ENCODE data around the gene ATP5PD.

DNA sequence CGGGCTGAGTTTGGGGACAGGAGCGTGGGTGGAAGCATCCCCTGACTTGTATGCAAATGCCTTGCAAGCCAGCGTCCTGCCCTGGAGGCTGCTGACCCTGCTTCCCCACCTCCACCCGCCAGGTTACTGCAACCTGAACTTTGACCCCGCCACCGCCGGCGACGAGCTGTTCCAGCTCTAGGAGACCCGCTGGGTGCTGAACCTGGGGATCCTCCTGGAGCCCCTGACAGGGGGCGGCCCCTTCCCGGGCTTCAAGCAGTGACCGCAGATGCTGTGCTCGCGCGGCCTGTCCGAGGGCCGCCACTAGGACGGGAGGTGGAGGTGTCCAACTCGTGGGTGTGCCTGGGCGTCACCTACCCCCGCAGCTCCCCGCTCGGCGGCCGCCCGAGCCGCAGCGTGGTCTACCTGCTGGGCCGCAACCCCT is 30.3 kb upstream of the ATP5PD start:
- TF ChIP-seq, protein P1, sequence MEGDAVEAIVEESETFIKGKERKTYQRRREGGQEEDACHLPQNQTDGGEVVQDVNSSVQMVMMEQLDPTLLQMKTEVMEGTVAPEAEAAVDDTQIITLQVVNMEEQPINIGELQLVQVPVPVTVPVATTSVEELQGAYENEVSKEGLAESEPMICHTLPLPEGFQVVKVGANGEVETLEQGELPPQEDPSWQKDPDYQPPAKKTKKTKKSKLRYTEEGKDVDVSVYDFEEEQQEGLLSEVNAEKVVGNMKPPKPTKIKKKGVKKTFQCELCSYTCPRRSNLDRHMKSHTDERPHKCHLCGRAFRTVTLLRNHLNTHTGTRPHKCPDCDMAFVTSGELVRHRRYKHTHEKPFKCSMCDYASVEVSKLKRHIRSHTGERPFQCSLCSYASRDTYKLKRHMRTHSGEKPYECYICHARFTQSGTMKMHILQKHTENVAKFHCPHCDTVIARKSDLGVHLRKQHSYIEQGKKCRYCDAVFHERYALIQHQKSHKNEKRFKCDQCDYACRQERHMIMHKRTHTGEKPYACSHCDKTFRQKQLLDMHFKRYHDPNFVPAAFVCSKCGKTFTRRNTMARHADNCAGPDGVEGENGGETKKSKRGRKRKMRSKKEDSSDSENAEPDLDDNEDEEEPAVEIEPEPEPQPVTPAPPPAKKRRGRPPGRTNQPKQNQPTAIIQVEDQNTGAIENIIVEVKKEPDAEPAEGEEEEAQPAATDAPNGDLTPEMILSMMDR (IDR thresholded peaks at IDR 0.05; ENCODE audit: insufficient read depth, low read length) = no peak
- TF ChIP-seq POLR2AphosphoS5 (IDR thresholded peaks at IDR 0.05; ENCODE audit: low read depth) (no peak), GABPA (IDR thresholded peaks at IDR 0.05; ENCODE audit: low read depth) (no peak), REST (IDR thresholded peaks at IDR 0.05; ENCODE audit: insufficient replicate concordance, low read depth) (no peak), SPI1 (IDR thresholded peaks at IDR 0.05; ENCODE audit: borderline replicate concordance, low read depth) (no peak)

All from HL-60 (cell line).